DMS153 treated with DMSO at 0.1 percent for 48 hours (cell line): Measurements from ENCODE around the gene GNAL.
"Not testable (repeated sequence)": the region's sequence is repeated elsewhere in the genome, so short reads cannot be mapped to it uniquely, and the experiment has no call there.

ENCODE experiments used
- DNase-seq: peaks from one replicate; lab custom pipeline; 2025; ENCODE audit not compliant: unreplicated experiment; lab: John Stamatoyannopoulos, UW

GNAL gene

GRCh38 chr18:11688972-11689668, at the start of gene GNAL:
GNAL (plus strand) TSS chr18:11689264; CDS start chr18:11689564, 300 bp downstream.
- peak; percentile 3 for DNase-seq

- DNase-seq = not testable (repeated sequence)
These were observed 41.8 kb upstream of the GNAL start for GRCh38 chr18:11647310-11647709.

GRCh38 chr18:11647804-11648203, 41.3 kb upstream of the GNAL start:
- DNase-seq = not testable (repeated sequence)

- no peak for DNase-seq
These were observed 39.2 kb upstream of the GNAL start for GRCh38 chr18:11649839-11650238.

GRCh38 chr18:11651899-11652298, 37.2 kb upstream of the GNAL start:
- DNase-seq = no peak

- no peak for DNase-seq
These were observed 35.5 kb upstream of the GNAL start for GRCh38 chr18:11653521-11653920.

- no peak for DNase-seq
These were observed 34.1 kb upstream of the GNAL start for GRCh38 chr18:11654736-11655605.

GRCh38 chr18:11655606-11655932, 33.5 kb upstream of the GNAL start:
- DNase-seq = no peak

- no peak for DNase-seq
These were observed 31.9 kb upstream of the GNAL start for GRCh38 chr18:11657152-11657551.

- DNase-seq = no peak
These were observed 31.5 kb upstream of the GNAL start for GRCh38 chr18:11657554-11657953.

- DNase-seq = no peak
These were observed 31.0 kb upstream of the GNAL start for GRCh38 chr18:11658019-11658418.

- DNase-seq = no peak
These were observed 30.1 kb upstream of the GNAL start for GRCh38 chr18:11658989-11659388.

- no peak for DNase-seq
These were observed 28.4 kb upstream of the GNAL start for GRCh38 chr18:11660691-11661090.

- no peak for DNase-seq
These were observed 27.6 kb upstream of the GNAL start for GRCh38 chr18:11661430-11661829.

GRCh38 chr18:11663439-11664029, 25.5 kb upstream of the GNAL start:
- no peak for DNase-seq

GRCh38 chr18:11664286-11664685, 24.8 kb upstream of the GNAL start:
- DNase-seq = no peak

GRCh38 chr18:11665146-11665545, 23.9 kb upstream of the GNAL start:
- DNase-seq = no peak

- DNase-seq = no peak
These were observed 23.5 kb upstream of the GNAL start for GRCh38 chr18:11665587-11665986.

GRCh38 chr18:11666176-11666575, 22.9 kb upstream of the GNAL start:
- DNase-seq = no peak

- no peak for DNase-seq
These were observed 22.2 kb upstream of the GNAL start for GRCh38 chr18:11666831-11667230.

- DNase-seq = no peak
These were observed 21.5 kb upstream of the GNAL start for GRCh38 chr18:11667578-11667977.
